ENCODE data around the gene JPH3. TPM values are rescaled to one million over a fixed set of nuclear protein-coding genes. Genes with fewer than 3 reads are reported as not detected.

JPH3 gene
- polyA plus RNA-seq, 2 of the 4 experiments (the other 2 are of a cell fraction): 0.36 to 1.6 TPM

GRCh38 chr16:87582966-87583325 is 19.4 kb upstream of the JPH3 start:
- peak overlapping the region; percentile 79 for H3K4me2 ChIP-seq
- 72% methylated on average over 2 of the region's 2 CpGs for WGBS (ENCODE audit: missing lambda C conversion rate)
- no peak overlapping the region for H3K4me3 ChIP-seq
- H3K27ac ChIP-seq: peak overlapping the region; percentile 84 to 89
- no peak for FAIRE-seq
- DNase-seq (ENCODE audit: low read depth in 1 of 2, low spot score in 1 of 2): no peak
- no peak for ATAC-seq
- peaks cover 38% of the 10 kb centered on the region for H3K4me1 ChIP-seq
- CTCF ChIA-PET: interaction anchor here (1.1 to 4.1 kb wide), 8 partner anchors 11 to 186 kb away, joined by 3 to 53 read pairs (median 5); no protein-coding TSS in a partner anchor
- TF ChIP-seq RNF2 (IDR thresholded peaks at IDR 0.05; ENCODE audit: borderline replicate concordance, low read depth) (no peak), KDM1A (IDR thresholded peaks at IDR 0.05; ENCODE audit: low read depth) (peak; percentile 80; the same call in 1 of the 2 replicates)
- POLR2A ChIA-PET: interaction anchor here (0.6 to 1.8 kb wide), 4 partner anchors 8 to 199 kb away, joined by 3 to 6 read pairs (median 4); partner anchors contain the start of gene FBXO31
- H3K9me3 ChIP-seq: no peaks in the 10 kb centered on the region

GRCh38 chr16:87583453-87584131 is 18.7 kb upstream of the JPH3 start:
- no peak for ATAC-seq

GRCh38 chr16:87584271-87584670 is 18.0 kb upstream of the JPH3 start:
- ATAC-seq (no peak), DNase-seq (ENCODE audit: low read depth in 1 of 2, low spot score in 1 of 2) (no peak), FAIRE-seq (no peak)
- Histone ChIP-seq H3K9me3 (no peaks in the 10 kb centered on the region), H3K4me2 (no peak overlapping the region), H3K4me1 (peaks cover 38% of the 10 kb centered on the region), H3K4me3 (no peak overlapping the region), H3K27ac (peak overlapping the region in 1 of 2 experiments; percentile 65; a peak in 2 of 6 replicates)
- WGBS (ENCODE audit: missing lambda C conversion rate): 76% methylated on average over 6 of the region's 7 CpGs
- POLR2A ChIA-PET: interaction anchor here (0.7 kb wide), 1 partner anchor 27 kb away, joined by 8 read pairs; no protein-coding TSS in a partner anchor
- CTCF ChIA-PET: interaction anchor here (1.3 to 9.1 kb wide), 3 partner anchors 12 to 50 kb away, joined by 6 to 219 read pairs (median 25); no protein-coding TSS in a partner anchor
- no peak for TF ChIP-seq EHMT2 (IDR thresholded peaks at IDR 0.05; ENCODE audit: low read depth)
- TF ChIP-seq HEYL (CRISPR knock-in tag; IDR thresholded peaks at IDR 0.05): no peak
- TF ChIP-seq JUN (IDR thresholded peaks at IDR 0.05): no peak
- no peak for TF ChIP-seq ZFP36 (IDR thresholded peaks at IDR 0.05; ENCODE audit: borderline replicate concordance, partially characterized antibody)
- TF ChIP-seq EHF (CRISPR knock-in tag; IDR thresholded peaks at IDR 0.05): no peak
- no peak for TF ChIP-seq REST (IDR thresholded peaks at IDR 0.05)
- TF ChIP-seq MAX (IDR thresholded peaks at IDR 0.05): no peak
- TF ChIP-seq CBX2 (IDR thresholded peaks at IDR 0.05; ENCODE audit: borderline replicate concordance, low read depth): no peak
- TF ChIP-seq HMGXB4 (CRISPR knock-in tag; IDR thresholded peaks at IDR 0.05; ENCODE audit: borderline replicate concordance): no peak
- no peak for TF ChIP-seq JUNB (IDR thresholded peaks at IDR 0.05)
- no peak for TF ChIP-seq ESRRA (IDR thresholded peaks at IDR 0.05; ENCODE audit: borderline replicate concordance, low read length)
- no peak for TF ChIP-seq CTCF (IDR thresholded peaks at IDR 0.05)
- no peak for TF ChIP-seq HOXB5 (CRISPR knock-in tag; IDR thresholded peaks at IDR 0.05)
- TF ChIP-seq RFX5 (IDR thresholded peaks at IDR 0.05): no peak

More at GRCh38 chr16:87583453-87584131, 18.7 kb upstream of the JPH3 start:
- ChIA-PET POLR2A (interaction anchor here (0.7 kb wide), 1 partner anchor 28 kb away, joined by 8 read pairs; no protein-coding TSS in a partner anchor), CTCF (interaction anchor here (1.1 to 9.1 kb wide), 5 partner anchors 12 to 167 kb away, joined by 3 to 219 read pairs (median 6); no protein-coding TSS in a partner anchor)
- no peak overlapping the region for H3K4me3 ChIP-seq
- H3K4me2 ChIP-seq: no peak overlapping the region
- 91% methylated on average over 23 of the region's 23 CpGs for WGBS (ENCODE audit: missing lambda C conversion rate)
- TF ChIP-seq RCOR1 (IDR thresholded peaks at IDR 0.05; ENCODE audit: low read depth, low read length) (no peak), CTCF (IDR thresholded peaks at IDR 0.05) (no peak), EHMT2 (IDR thresholded peaks at IDR 0.05; ENCODE audit: low read depth) (no peak), CBX8 (IDR thresholded peaks at IDR 0.05) (no peak), KDM1A (IDR thresholded peaks at IDR 0.05; ENCODE audit: low read depth) (no peak)
- no peak for DNase-seq (ENCODE audit: low read depth in 1 of 2, low spot score in 1 of 2)
- no peak for FAIRE-seq
- H3K9me3 ChIP-seq: no peaks in the 10 kb centered on the region
- H3K27ac ChIP-seq: peak overlapping the region in 1 of 2 experiments; percentile 65; a peak in 3 of 6 replicates
- peaks cover 38% of the 10 kb centered on the region for H3K4me1 ChIP-seq
